ENCODE data around the gene STIM2. TPM values are rescaled to one million over a fixed set of nuclear protein-coding genes. Genes with fewer than 3 reads are reported as not detected.

The STIM2 gene
- total RNA-seq, 3 donors from 2014 or later: 22.2 to 32.4 (median 23.5) TPM

- no peak for TF ChIP-seq CTCF (IDR thresholded peaks at IDR 0.05)
- Histone ChIP-seq H3K36me3 (ENCODE audit: low read depth) (no peaks in the 10 kb centered on the region), H3K4me1 (ENCODE audit: low read depth) (no peaks in the 10 kb centered on the region), H3K9me3 (no peaks in the 10 kb centered on the region), H3K4me3 (no peak overlapping the region)
- intact Hi-C loops (cut with DNase I, micrococcal nuclease): no loop called here
- DNase-seq: no peak
- no peak for ATAC-seq
These were observed 18.3 kb downstream of the STIM2 start for GRCh38 chr4:26878794-26879391.

GRCh38 chr4:26879805-26880204 lies 19.2 kb downstream of the STIM2 start:
- Histone ChIP-seq H3K9me3 (no peaks in the 10 kb centered on the region), H3K4me3 (no peak overlapping the region), H3K4me1 (ENCODE audit: low read depth) (peaks cover 1% of the 10 kb centered on the region), H3K36me3 (ENCODE audit: low read depth) (no peaks in the 10 kb centered on the region)
- TF ChIP-seq CTCF (IDR thresholded peaks at IDR 0.05): no peak
- DNase-seq (no peak), ATAC-seq (no peak)
- intact Hi-C loops (cut with DNase I, micrococcal nuclease): no loop called here

GRCh38 chr4:26884026-26884425 lies 23.4 kb downstream of the STIM2 start:
- H3K4me3 ChIP-seq: no peak overlapping the region
- ATAC-seq (no peak), DNase-seq (no peak)
- peaks cover 21% of the 10 kb centered on the region for H3K4me1 ChIP-seq (ENCODE audit: low read depth)
- H3K9me3 ChIP-seq: no peaks in the 10 kb centered on the region
- TF ChIP-seq CTCF (IDR thresholded peaks at IDR 0.05): no peak
- H3K36me3 ChIP-seq (ENCODE audit: low read depth): no peaks in the 10 kb centered on the region
- intact Hi-C loops (cut with DNase I, micrococcal nuclease): no loop called here

DNA sequence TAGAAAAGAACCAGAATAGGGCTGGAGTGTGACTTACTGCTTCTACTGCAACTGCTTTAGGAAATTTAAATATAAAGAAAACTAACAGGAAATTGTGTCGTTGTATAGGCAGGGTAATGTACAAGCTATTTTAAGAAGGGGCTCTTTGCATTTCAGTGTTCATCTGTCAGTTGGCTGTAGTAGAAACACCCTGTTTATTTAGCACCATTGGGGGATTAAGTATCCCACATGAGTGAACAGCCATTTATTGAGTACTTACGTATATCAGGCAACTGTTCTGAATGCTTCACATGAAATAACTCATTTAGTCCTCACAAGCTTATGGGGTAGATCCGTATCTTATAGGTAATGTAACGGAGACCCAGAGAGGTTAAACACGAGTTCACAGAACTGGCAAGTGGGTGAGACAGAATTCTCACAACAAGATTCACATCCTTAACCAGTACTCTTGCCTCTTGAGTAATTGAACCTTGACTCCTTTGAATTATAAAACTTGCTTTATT lies 23.9 kb downstream of the STIM2 start:
- Histone ChIP-seq H3K4me1 (ENCODE audit: low read depth) (peaks cover 21% of the 10 kb centered on the region), H3K4me3 (no peak overlapping the region), H3K9me3 (no peaks in the 10 kb centered on the region), H3K36me3 (ENCODE audit: low read depth) (no peaks in the 10 kb centered on the region)
- no peak for DNase-seq
- ATAC-seq: peak; percentile 31
- no peak for TF ChIP-seq CTCF (IDR thresholded peaks at IDR 0.05)
- intact Hi-C loops (cut with DNase I, micrococcal nuclease): no loop called here

GRCh38 chr4:26885912-26886274 lies 25.3 kb downstream of the STIM2 start:
- ATAC-seq: peak; percentile 86
- DNase-seq: peak in 1 of 3 donors; percentile 54
- Histone ChIP-seq H3K4me1 (ENCODE audit: low read depth) (peaks cover 21% of the 10 kb centered on the region), H3K9me3 (no peaks in the 10 kb centered on the region), H3K4me3 (no peak overlapping the region), H3K36me3 (ENCODE audit: low read depth) (no peaks in the 10 kb centered on the region)
- intact Hi-C loops (cut with DNase I, micrococcal nuclease): no loop called here
- TF ChIP-seq CTCF (IDR thresholded peaks at IDR 0.05): no peak

- DNase-seq (no peak), ATAC-seq (peak; percentile 44)
- no peak for TF ChIP-seq CTCF (IDR thresholded peaks at IDR 0.05)
These were observed 26.5 kb downstream of the STIM2 start for GRCh38 chr4:26887143-26887542.

More at GRCh38 chr4:26887143-26887542, 26.5 kb downstream of the STIM2 start:
- intact Hi-C loops (cut with DNase I, micrococcal nuclease): no loop called here
- H3K36me3 ChIP-seq (ENCODE audit: low read depth): no peaks in the 10 kb centered on the region
- peaks cover 21% of the 10 kb centered on the region for H3K4me1 ChIP-seq (ENCODE audit: low read depth)
- no peaks in the 10 kb centered on the region for H3K9me3 ChIP-seq
- H3K4me3 ChIP-seq: no peak overlapping the region

All from mucosa of descending colon (tissue), 3 donors.